Measurements from ENCODE around the gene WDR18.

WDR18 gene

GRCh38 chr19:958967-959855, 24.9 kb upstream of the WDR18 start:
- peak; percentile 44 to 69 for DNase-seq (ENCODE audit: low read depth in 1 of 2, low spot score in 1 of 2)
- Histone ChIP-seq H3K27me3 (ENCODE audit: insufficient read depth, poor library complexity, severe bottlenecking) (no peaks in the 10 kb centered on the region), H3K4me3 (replicated peaks; ENCODE audit: insufficient read depth, low read length) (no peak overlapping the region), H3K27ac (replicated peaks) (no peak overlapping the region)
- TF ChIP-seq REST (IDR thresholded peaks at IDR 0.05; ENCODE audit: insufficient replicate concordance, low read depth) = no peak
- TF ChIP-seq CTCF (IDR thresholded peaks at IDR 0.05; ENCODE audit: insufficient read depth, low read length) = no peak
- TF ChIP-seq SPI1 (IDR thresholded peaks at IDR 0.05; ENCODE audit: borderline replicate concordance, low read depth) = no peak
- peak; percentile 32; the same call in 1 of the 2 replicates for TF ChIP-seq POLR2AphosphoS5 (IDR thresholded peaks at IDR 0.05; ENCODE audit: low read depth)
- no peak for TF ChIP-seq GABPA (IDR thresholded peaks at IDR 0.05; ENCODE audit: low read depth)

- no peak for DNase-seq (ENCODE audit: low read depth in 1 of 2, low spot score in 1 of 2)
- TF ChIP-seq GABPA (IDR thresholded peaks at IDR 0.05; ENCODE audit: low read depth) (no peak), CTCF (IDR thresholded peaks at IDR 0.05; ENCODE audit: insufficient read depth, low read length) (no peak), POLR2AphosphoS5 (IDR thresholded peaks at IDR 0.05; ENCODE audit: low read depth) (no peak), SPI1 (IDR thresholded peaks at IDR 0.05; ENCODE audit: borderline replicate concordance, low read depth) (no peak), REST (IDR thresholded peaks at IDR 0.05; ENCODE audit: insufficient replicate concordance, low read depth) (no peak)
- Histone ChIP-seq H3K4me3 (replicated peaks; ENCODE audit: insufficient read depth, low read length) (no peak overlapping the region), H3K27ac (replicated peaks) (no peak overlapping the region), H3K27me3 (ENCODE audit: insufficient read depth, poor library complexity, severe bottlenecking) (no peaks in the 10 kb centered on the region)
These were observed 24.1 kb upstream of the WDR18 start for GRCh38 chr19:960020-960419.

- no peaks in the 10 kb centered on the region for H3K27me3 ChIP-seq (ENCODE audit: insufficient read depth, poor library complexity, severe bottlenecking)
- DNase-seq (ENCODE audit: low read depth in 1 of 2, low spot score in 1 of 2) = no peak
- no peak overlapping the region for H3K4me3 ChIP-seq (replicated peaks; ENCODE audit: insufficient read depth, low read length)
- TF ChIP-seq GABPA (IDR thresholded peaks at IDR 0.05; ENCODE audit: low read depth) (no peak), REST (IDR thresholded peaks at IDR 0.05; ENCODE audit: insufficient replicate concordance, low read depth) (no peak), POLR2AphosphoS5 (IDR thresholded peaks at IDR 0.05; ENCODE audit: low read depth) (no peak), CTCF (IDR thresholded peaks at IDR 0.05; ENCODE audit: insufficient read depth, low read length) (no peak), SPI1 (IDR thresholded peaks at IDR 0.05; ENCODE audit: borderline replicate concordance, low read depth) (no peak)
- no peak overlapping the region for H3K27ac ChIP-seq (replicated peaks)
These were observed 23.6 kb upstream of the WDR18 start for GRCh38 chr19:960601-960938.

Data from HL-60 (cell line).